ENCODE results near the gene PRMT7. TPM values are rescaled to one million over a fixed set of nuclear protein-coding genes. Genes with fewer than 3 reads are reported as not detected.

PRMT7 gene
- total and polyA plus RNA-seq, 2 of the 8 experiments (the other 6 are each of a cell fraction or from before 2014, with no cell fraction given) = 48.2 to 49.3 TPM

DNA sequence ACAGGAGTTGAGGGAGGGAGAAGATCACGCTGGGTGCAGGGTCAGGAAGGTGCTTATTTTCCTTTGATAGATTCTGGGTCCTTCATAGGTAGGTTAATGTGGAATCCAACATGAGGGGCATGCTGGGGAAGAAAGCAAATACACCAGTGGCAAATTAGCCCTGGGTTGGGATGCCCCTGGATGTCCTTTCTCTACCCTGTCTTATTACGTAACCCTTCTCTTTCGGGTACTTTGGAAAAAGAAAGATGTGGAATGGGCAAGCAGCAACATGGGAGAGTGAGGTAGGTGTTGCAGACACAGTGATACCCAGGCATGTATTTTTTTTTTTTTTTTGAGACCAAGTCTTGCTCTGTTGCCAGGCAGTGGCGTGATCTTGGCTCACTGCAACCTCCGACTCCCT, 37.4 kb upstream of the PRMT7 start:
- Histone ChIP-seq H3K4ac (replicated peaks; ENCODE audit: insufficient read length, low read depth, low read length) (no peak overlapping the region), H4K91ac (replicated peaks; ENCODE audit: insufficient read length, low read length) (no peak overlapping the region), H2BK15ac (ENCODE audit: low read length) (no peak overlapping the region), H3K27me3 (replicated peaks in 1 of 4; ENCODE audit: control insufficient read depth in 3 of 4, extremely low read depth in 1 of 4, insufficient read depth in 3 of 4, low read length in 3 of 4) (no peaks in the 10 kb centered on the region), H4K8ac (ENCODE audit: extremely low read depth, insufficient read depth, low read length) (no peak overlapping the region), H2BK120ac (replicated peaks; ENCODE audit: low read depth, low read length) (no peak overlapping the region), H3K9me3 (ENCODE audit: insufficient read depth in 2 of 2, low read depth in 1 of 2, low read length in 1 of 2) (no peaks in the 10 kb centered on the region), H3K23me2 (ENCODE audit: low read depth, low read length) (no peaks in the 10 kb centered on the region), H2BK5ac (ENCODE audit: low read depth, low read length) (no peak overlapping the region), H3K4me2 (ENCODE audit: insufficient read depth in 1 of 2, low read depth in 2 of 2, low read length in 2 of 2) (no peak overlapping the region), H3K27ac (ENCODE audit: low read depth, low read length) (no peak overlapping the region), H3K36me3 (ENCODE audit: control insufficient read depth in 2 of 4, insufficient read depth in 4 of 4, low read length in 3 of 4) (peaks cover 0 to 2% (median 0%) of the 10 kb centered on the region in 4 experiments; a peak in 2 of 8 replicates), H3K4me1 (replicated peaks in 1 of 4; ENCODE audit: control insufficient read depth in 3 of 4, insufficient read depth in 4 of 4, low read length in 3 of 4) (no peaks in the 10 kb centered on the region), H3K14ac (ENCODE audit: insufficient read length) (no peak overlapping the region), H4K20me1 (replicated peaks in 1 of 2; ENCODE audit: control insufficient read depth in 1 of 2, insufficient read depth in 2 of 2, low read length in 2 of 2) (no peaks in the 10 kb centered on the region), H3K56ac (replicated peaks; ENCODE audit: insufficient read length, low read depth, low read length) (no peak overlapping the region), H2BK20ac (ENCODE audit: low read length) (no peak overlapping the region), H2AFZ (ENCODE audit: low read length) (no peak overlapping the region), H3K18ac (ENCODE audit: extremely low read depth, low read length) (no peak overlapping the region), H2BK12ac (ENCODE audit: low read depth, low read length) (no peak overlapping the region), H3K79me1 (ENCODE audit: low read depth, low read length) (peaks cover 12% of the 10 kb centered on the region), H4K5ac (ENCODE audit: insufficient read length, low read depth, low read length) (no peak overlapping the region), H3K79me2 (ENCODE audit: control insufficient read depth in 1 of 2, insufficient read depth in 2 of 2, low read length in 2 of 2) (peaks cover 0 to 20% of the 10 kb centered on the region in 2 experiments; a peak in 2 of 4 replicates), H3K9ac (replicated peaks in 1 of 4; ENCODE audit: extremely low read depth in 1 of 4, low read depth in 3 of 4, low read length in 3 of 4) (no peak overlapping the region), H3K23ac (ENCODE audit: insufficient read length) (no peak overlapping the region), H2AK5ac (ENCODE audit: low read depth, low read length) (no peak overlapping the region), H3K4me3 (ENCODE audit: extremely low read depth in 1 of 4, insufficient read depth in 2 of 4, low read depth in 3 of 4, low read length in 4 of 4) (no peak overlapping the region)
- CTCF ChIA-PET (ENCODE audit: partially characterized antibody) = interaction anchor here (1.1 to 8.5 kb wide), 8 partner anchors 10 to 56 kb away, joined by 4 to 63 read pairs (median 7); partner anchors contain the start of gene SLC7A6
- TF ChIP-seq CHD2 (IDR thresholded peaks at IDR 0.05; ENCODE audit: low read length) (no peak), RNF2 (IDR thresholded peaks at IDR 0.05; ENCODE audit: borderline replicate concordance, low read depth, low read length, missing control alignments, poor library complexity, severe bottlenecking) (no peak), HDAC6 (IDR thresholded peaks at IDR 0.05; ENCODE audit: low read depth, low read length) (no peak), SIX5 (IDR thresholded peaks at IDR 0.05; ENCODE audit: low read depth, low read length) (no peak), EGR1 (IDR thresholded peaks at IDR 0.05; ENCODE audit: borderline replicate concordance, low read depth, low read length) (no peak), SIRT6 (IDR thresholded peaks at IDR 0.05; ENCODE audit: low read length) (no peak), TAF7 (optimal IDR thresholded peaks at IDR 0.05; ENCODE audit: borderline replicate concordance, low read depth, low read length) (no peak), USF2 (IDR thresholded peaks at IDR 0.05; ENCODE audit: low read length) (no peak), POU5F1 (IDR thresholded peaks at IDR 0.05; ENCODE audit: low read depth, low read length) (no peak), RAD21 (IDR thresholded peaks at IDR 0.05 in 1 of 2, conservative IDR thresholded peaks at IDR 0.05 in 1 of 2; ENCODE audit: low read depth in 2 of 2, low read length in 2 of 2) (no peak), CREB1 (IDR thresholded peaks at IDR 0.05) (no peak), YY1 (IDR thresholded peaks at IDR 0.05; ENCODE audit: low read depth, low read length) (no peak), FOSL1 (IDR thresholded peaks at IDR 0.05; ENCODE audit: insufficient read depth, low read depth, low read length) (no peak)
- no peak for FAIRE-seq
- WGBS, 2 experiments (ENCODE audit: extremely low coverage in 1 of 2, insufficient coverage in 1 of 2, insufficient read length in 1 of 2, insufficient replicate concordance in 2 of 2, low coverage in 1 of 2, low lambda C conversion rate in 2 of 2, missing lambda C conversion rate in 1 of 2) = 88% methylated on average over 5 of the region's 5 CpGs; no CpG with 5 or more reads in 1 of the 2 experiments
- no peak for DNase-seq (ENCODE audit: low read depth in 1 of 2, low spot score in 2 of 2)
- POLR2A ChIA-PET (ENCODE audit: partially characterized antibody) = interaction anchor here (1.1 to 1.5 kb wide), 2 partner anchors 22 to 37 kb away, joined by 3 to 5 read pairs; partner anchors contain the start of gene ESRP2
